COLO668 (cell line): ENCODE results near the gene ANAPC15.
"Not testable (repeated sequence)": the region's sequence is repeated elsewhere in the genome, so short reads cannot be mapped to it uniquely, and the experiment has no call there.

Experiments
- DNase-seq: peaks from one replicate; lab custom pipeline; 2025; ENCODE audit not compliant: unreplicated experiment; lab: John Stamatoyannopoulos, UW

Gene ANAPC15

GRCh38 chr11:72112143-72112977, at the start of gene ANAPC15:
TSS of gene ANAPC15 (minus strand) at chr11:72112695. CDS start at chr11:72111276, 1,419 bp downstream.
- peak; percentile 93 for DNase-seq

GRCh38 chr11:72160319-72160718, 47.8 kb upstream of the ANAPC15 start:
- no peak for DNase-seq

- no peak for DNase-seq
Measured at GRCh38 chr11:72157131-72157530, 44.6 kb upstream of the ANAPC15 start.

- DNase-seq = no peak
Measured at GRCh38 chr11:72155751-72156150, 43.3 kb upstream of the ANAPC15 start.

- DNase-seq = no peak
Measured at GRCh38 chr11:72154816-72155215, 42.3 kb upstream of the ANAPC15 start.

- not testable (repeated sequence) for DNase-seq
Measured at GRCh38 chr11:72153874-72154273, 41.4 kb upstream of the ANAPC15 start.

- no peak for DNase-seq
Measured at GRCh38 chr11:72150882-72151281, 38.4 kb upstream of the ANAPC15 start.

- DNase-seq = no peak
Measured at GRCh38 chr11:72146625-72147024, 34.1 kb upstream of the ANAPC15 start.

GRCh38 chr11:72144807-72145565, 32.5 kb upstream of the ANAPC15 start:
- no peak for DNase-seq

GRCh38 chr11:72142543-72142942, 30.0 kb upstream of the ANAPC15 start:
- DNase-seq = not testable (repeated sequence)

GRCh38 chr11:72142086-72142485, 29.6 kb upstream of the ANAPC15 start:
- not testable (repeated sequence) for DNase-seq

- no peak for DNase-seq
Measured at GRCh38 chr11:72141066-72141465, 28.6 kb upstream of the ANAPC15 start.

GRCh38 chr11:72140661-72141060, 28.2 kb upstream of the ANAPC15 start:
- no peak for DNase-seq

- no peak for DNase-seq
Measured at GRCh38 chr11:72139500-72139899, 27.0 kb upstream of the ANAPC15 start.

- DNase-seq = no peak
Measured at GRCh38 chr11:72138821-72139390, 26.4 kb upstream of the ANAPC15 start.

- no peak for DNase-seq
Measured at GRCh38 chr11:72136684-72137262, 24.3 kb upstream of the ANAPC15 start.

GRCh38 chr11:72135891-72136683, 23.6 kb upstream of the ANAPC15 start:
- DNase-seq = no peak

GRCh38 chr11:72135473-72135872, 23.0 kb upstream of the ANAPC15 start, which contains the start of gene FOLR3:
TSS of gene FOLR3 (plus strand) at chr11:72135725. CDS start at chr11:72135953, 228 bp downstream.
- DNase-seq = not testable (repeated sequence)

- DNase-seq = no peak
Measured at GRCh38 chr11:72132646-72133045, 20.2 kb upstream of the ANAPC15 start.

GRCh38 chr11:72129381-72129780, 16.9 kb upstream of the ANAPC15 start:
- DNase-seq = no peak
